ENCODE results near the gene ETV6.

- TF ChIP-seq POLR2A (IDR thresholded peaks at IDR 0.05; ENCODE audit: low read length): no peak
- no peak for TF ChIP-seq CTCF (IDR thresholded peaks at IDR 0.05)
- TF ChIP-seq SMC3 (IDR thresholded peaks at IDR 0.05): no peak
- TF ChIP-seq CHD2 (IDR thresholded peaks at IDR 0.05; ENCODE audit: low read length, partially characterized antibody): no peak
- no peak for TF ChIP-seq RFX5 (IDR thresholded peaks at IDR 0.05)
- no peak for TF ChIP-seq ESRRA (IDR thresholded peaks at IDR 0.05; ENCODE audit: borderline replicate concordance, low read length)
- TF ChIP-seq E2F6 (IDR thresholded peaks at IDR 0.05; ENCODE audit: borderline replicate concordance, low read depth): no peak
- TF ChIP-seq, protein P1, sequence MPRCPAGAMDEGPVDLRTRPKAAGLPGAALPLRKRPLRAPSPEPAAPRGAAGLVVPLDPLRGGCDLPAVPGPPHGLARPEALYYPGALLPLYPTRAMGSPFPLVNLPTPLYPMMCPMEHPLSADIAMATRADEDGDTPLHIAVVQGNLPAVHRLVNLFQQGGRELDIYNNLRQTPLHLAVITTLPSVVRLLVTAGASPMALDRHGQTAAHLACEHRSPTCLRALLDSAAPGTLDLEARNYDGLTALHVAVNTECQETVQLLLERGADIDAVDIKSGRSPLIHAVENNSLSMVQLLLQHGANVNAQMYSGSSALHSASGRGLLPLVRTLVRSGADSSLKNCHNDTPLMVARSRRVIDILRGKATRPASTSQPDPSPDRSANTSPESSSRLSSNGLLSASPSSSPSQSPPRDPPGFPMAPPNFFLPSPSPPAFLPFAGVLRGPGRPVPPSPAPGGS (IDR thresholded peaks at IDR 0.05): no peak
- no peak for TF ChIP-seq RNF2 (IDR thresholded peaks at IDR 0.05; ENCODE audit: borderline replicate concordance, low read depth)
- TF ChIP-seq MAX (IDR thresholded peaks at IDR 0.05): peak; percentile 68
- no peak for TF ChIP-seq HOXA7 (CRISPR knock-in tag; IDR thresholded peaks at IDR 0.05)
- peak in 1 of 2 experiments; percentile 18; a peak in 1 of 5 replicates for TF ChIP-seq RAD21 (conservative IDR thresholded peaks at IDR 0.05 in 1 of 2, IDR thresholded peaks at IDR 0.05 in 1 of 2)
- TF ChIP-seq NPAS2 (CRISPR knock-in tag; IDR thresholded peaks at IDR 0.05; ENCODE audit: borderline replicate concordance): no peak
Observed at GRCh38 chr12:11746024-11746771, 96.7 kb downstream of the ETV6 start.

Data from A549 (cell line).